T-helper 1 cell (primary cell): ENCODE data around the gene CLNK.

Experiments
- DNase-seq, 5 donors: peaks; one replicate each; pipeline ENCODE4 v3.0.0-alpha.2; 2012 to 2020

The CLNK gene

GRCh38 chr4:10500776-10501175, 183.8 kb downstream of the CLNK start:
- DNase-seq: no peak

DNA sequence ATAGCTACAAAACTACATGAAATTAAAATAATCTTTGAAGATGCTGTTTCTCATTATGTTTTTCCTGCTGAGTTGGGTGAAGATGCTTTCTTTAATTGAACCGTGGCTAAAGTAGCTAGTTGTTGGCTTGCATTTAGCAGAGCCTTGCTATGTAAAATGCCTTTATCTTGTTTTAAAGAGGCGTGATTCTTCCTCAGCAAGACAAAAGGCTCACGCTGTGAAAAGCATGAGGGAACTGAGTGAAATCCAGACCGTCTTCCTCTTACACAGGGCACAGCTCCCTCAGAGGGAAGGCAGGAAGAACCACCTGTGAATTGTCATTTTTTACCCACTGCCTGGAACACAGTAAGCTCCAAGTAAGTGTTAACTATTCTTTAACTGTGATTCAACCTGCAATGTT, 188.4 kb downstream of the CLNK start:
- no peak for DNase-seq

GRCh38 chr4:10495651-10496050, 188.9 kb downstream of the CLNK start:
- no peak for DNase-seq

- DNase-seq: no peak
These were observed 192.1 kb downstream of the CLNK start for GRCh38 chr4:10492464-10492863.

GRCh38 chr4:10491401-10491800, 193.2 kb downstream of the CLNK start:
- no peak for DNase-seq

- DNase-seq: no peak
These were observed 193.6 kb downstream of the CLNK start for GRCh38 chr4:10490996-10491395.

DNA sequence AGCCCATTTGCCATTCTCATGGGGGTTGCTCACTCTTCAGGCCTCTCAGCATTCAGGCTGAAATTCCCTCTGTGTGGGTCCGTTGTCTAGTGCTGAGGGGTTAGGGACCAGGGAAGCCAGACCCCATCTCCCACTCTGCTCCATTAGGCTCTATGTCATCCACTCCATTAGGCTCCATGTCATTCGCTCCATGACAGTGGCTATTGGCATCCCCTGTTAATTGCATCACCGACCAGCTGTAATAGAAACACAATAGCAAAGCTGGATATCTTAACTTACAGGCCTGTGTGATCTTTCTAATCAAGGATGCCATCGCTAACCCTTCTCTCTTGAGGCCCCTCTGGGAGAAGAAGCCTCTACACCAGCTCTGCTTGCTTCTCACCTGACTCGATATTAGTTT, 201.7 kb downstream of the CLNK start:
- DNase-seq: no peak

- no peak for DNase-seq
These were observed 204.0 kb downstream of the CLNK start for GRCh38 chr4:10480616-10481015.

DNA sequence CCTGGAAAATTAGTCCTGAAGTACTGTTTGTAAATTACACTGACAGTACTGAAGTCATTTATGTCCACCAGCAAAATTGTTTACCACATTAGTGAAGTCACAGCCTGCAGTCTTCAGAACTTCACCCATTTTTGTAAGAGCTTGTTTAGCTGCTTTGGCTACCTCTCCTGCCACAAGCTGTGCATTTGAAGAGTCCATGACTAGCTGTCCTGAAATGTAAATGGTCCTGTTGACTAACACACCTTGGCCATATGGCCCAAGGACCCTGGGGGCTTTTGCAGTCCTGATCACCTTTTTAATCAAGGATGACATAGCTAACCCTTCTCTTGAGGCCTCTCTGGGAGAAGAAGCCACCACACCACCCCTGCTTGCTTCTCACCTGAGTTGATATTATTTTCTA, 205.9 kb downstream of the CLNK start:
- DNase-seq: no peak

DNA sequence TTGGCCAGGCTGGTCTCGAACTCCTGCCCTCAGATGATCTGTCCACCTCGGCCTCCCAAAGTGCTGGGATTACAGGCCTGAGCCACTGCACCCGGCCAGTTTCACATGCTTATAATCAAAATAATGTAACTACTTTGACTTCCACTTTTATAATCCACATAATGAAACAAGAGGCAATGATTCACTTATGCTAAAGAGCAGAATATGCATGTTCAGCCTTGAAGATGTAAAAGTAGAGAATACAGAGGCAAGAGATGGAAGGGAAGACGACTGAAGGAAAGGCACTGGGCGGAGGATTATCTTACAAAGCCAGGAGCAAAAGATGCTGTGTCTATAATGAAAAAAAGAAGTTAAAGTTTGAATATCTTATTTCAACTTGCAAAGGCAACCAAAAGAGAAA, 214.1 kb downstream of the CLNK start:
- DNase-seq: no peak

DNA sequence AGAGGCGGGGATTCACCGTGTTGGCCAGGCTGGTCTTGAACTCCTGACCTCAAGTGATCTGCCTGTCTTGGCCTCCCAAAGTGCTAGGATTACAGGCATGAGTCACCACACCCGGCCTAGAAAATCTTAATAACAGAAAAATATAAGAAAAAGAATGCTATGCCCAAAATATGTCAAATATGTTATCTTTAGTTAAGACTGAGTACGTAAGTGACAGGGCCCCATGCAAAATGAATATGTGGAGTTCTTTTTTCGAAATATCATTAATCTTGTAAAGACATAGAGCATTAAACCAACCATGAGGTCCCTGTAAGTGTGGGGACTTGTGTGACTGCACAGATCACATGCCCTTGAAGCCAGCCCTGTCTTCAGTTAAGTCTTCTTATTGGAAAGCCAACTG, 218.4 kb downstream of the CLNK start:
- DNase-seq: no peak

DNA sequence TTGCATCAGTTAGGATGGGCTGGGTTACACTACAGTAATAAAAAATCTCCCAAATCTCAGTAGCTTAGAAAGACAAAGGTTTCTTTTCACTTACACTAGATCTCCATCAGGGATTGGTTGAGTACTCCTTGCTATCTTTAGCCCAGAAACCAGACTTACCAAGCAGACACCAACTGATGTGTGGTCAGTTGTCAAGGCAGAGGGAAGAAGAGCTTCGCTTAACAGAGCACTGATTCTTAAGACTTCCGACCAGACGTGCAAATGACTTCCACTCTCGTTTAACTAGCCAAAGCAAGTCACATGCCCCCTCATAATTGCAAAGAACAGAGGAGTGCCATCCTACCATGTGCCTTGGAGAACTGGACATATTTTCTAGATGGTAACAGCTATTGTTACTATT, 221.7 kb downstream of the CLNK start:
- no peak for DNase-seq

- no peak for DNase-seq
These were observed 222.6 kb downstream of the CLNK start for GRCh38 chr4:10461850-10462400.

GRCh38 chr4:10461091-10461849, 223.3 kb downstream of the CLNK start:
- DNase-seq: peak; percentile 50 to 88 (median 61)

DNA sequence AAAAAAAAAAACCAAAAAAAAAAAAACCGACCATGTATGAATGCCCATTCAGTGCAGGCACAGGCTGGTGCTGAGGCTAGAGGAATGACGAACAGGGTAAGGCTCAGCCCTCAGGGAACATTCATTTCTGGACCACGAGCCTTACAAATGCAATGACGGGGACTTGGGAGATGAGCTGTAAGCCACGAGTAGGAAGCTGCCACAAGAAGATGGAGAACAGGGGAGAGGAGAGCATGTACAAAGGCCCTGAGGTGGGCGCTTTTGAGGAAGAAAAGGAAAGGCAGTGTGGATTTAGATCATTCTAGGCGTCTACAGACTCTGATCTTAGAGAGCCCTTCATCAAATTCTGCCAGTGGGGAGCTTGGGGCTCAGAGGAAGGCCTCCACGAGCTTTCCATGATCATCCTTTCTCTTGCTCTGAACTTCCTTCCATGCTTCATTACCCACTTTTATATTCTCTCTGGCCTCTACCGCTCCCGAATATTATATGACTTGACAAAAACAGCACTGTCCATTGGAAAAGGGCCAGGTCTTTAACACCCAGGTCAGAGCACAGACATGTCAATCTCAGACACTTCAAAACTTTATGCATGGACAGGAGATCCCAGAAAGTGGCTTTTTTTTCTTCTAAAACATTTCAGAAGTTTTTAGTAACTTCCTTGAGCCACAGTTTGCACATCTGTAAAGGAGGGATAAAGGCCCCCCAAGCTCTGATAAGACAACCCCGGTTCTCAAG, 224.1 kb downstream of the CLNK start:
- DNase-seq: peak in 1 of 5 donors; percentile 70

DNA sequence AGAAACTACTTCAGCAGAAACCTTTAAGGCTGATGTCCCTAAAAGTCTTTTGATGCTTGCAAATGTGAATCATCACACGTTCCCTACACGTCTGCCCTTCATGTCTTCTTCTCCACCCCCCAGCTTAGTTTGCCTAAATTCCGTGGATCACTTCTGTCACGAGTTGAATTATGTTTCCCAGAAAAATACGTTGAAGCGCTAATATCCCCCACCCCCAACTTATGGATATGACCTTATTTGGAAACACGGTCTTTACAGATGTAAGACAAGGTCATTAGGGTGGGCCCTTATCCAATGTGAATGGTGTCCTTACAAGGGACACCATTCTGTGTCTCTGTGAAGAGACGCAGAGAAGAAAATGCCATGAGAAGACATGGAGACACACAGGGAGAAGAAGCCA, 225.3 kb downstream of the CLNK start:
- DNase-seq: no peak

GRCh38 chr4:10458177-10458576, 226.4 kb downstream of the CLNK start:
- no peak for DNase-seq

DNA sequence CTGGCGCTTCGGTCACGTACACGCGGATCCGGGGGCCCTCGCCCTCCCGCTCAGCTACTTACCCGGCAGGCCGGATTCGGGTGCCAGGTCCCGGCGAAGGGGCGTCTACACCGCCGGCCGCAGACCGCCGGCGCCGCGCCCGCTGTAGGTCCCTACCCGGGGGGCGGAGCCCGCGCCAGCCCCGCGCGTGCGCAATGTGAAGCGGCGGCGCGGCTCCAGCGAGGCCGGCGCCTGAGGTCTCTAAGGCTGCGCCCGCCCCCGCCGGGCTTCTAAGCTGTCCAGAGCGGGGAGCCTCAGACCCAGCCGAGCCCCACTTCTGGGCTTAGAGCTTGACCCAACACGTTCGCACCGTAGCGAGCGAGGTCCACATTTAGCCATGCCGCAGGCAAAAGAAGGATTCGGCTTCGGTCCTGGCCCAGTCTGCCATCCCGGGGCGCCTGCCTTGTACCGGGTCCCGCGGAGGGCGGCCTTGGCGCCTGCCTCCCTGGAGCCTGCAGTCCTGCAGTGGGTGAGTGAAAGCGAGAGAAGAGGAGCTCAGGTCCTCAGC, 227.2 kb downstream of the CLNK start, which contains the start of gene ZNF518B:
Gene ZNF518B (minus strand): TSS at position 172 of the 547 bp plus-strand sequence. CDS start 11,098 bp downstream, outside the sequence.
- DNase-seq: peak; percentile 64 to 83 (median 67)

GRCh38 chr4:10456595-10457254, 227.8 kb downstream of the CLNK start:
- peak; percentile 33 to 72 (median 42) for DNase-seq

DNA sequence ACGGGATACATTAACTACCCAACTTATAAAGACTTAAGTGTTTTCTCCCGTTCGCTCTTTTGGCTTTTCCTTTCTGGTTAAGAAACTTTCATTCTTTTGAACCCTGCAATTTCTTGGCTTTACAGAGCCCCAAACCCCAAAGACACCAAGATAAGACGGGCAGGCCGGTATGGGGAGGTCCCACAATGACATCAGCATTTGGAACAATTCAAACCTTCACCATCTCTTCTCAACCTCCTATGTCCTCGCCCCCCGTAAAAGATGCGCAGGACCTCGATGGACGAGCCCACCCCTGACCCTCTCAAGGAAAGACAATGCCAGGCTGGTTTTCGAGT, 228.3 kb downstream of the CLNK start:
- no peak for DNase-seq

DNA sequence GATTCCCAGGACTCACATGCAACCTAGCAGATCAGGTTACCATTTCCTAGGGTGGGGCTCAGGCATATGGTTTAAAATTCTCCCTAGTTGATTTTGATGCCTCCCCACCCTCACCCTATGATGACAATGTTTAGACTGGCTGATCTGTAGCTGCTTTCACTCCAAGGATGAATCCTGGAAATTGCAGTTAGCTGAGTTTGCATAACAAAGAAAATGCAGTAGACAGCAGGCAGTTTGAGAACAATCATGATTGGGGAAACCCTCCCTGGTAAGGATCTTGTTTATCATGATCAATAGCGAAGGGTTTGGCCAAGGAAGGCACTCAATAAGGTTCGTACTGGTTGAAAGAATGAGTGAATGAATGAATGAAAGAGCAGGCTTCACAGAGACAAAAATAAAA, 229.4 kb downstream of the CLNK start:
- DNase-seq: no peak

DNA sequence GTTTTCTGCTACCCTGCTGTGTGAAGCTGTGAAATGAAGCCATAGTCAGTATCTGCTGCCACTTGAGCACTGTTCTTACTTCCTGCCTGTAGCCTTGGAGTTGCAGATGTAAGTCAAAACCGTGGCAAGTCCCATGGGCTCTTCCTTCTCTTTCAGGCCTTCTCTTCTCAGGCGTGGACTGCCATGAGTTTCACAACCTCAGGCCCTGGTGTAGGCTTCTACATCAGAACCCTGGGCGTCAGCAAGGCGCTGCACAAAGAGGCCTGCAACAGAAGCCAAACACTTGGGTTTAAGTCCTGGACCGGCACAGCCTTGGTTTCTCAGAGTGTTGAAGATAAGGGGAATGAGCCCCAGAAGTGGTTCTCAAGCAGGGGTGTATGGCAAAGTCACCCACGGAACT, 229.8 kb downstream of the CLNK start:
- DNase-seq: no peak

DNA sequence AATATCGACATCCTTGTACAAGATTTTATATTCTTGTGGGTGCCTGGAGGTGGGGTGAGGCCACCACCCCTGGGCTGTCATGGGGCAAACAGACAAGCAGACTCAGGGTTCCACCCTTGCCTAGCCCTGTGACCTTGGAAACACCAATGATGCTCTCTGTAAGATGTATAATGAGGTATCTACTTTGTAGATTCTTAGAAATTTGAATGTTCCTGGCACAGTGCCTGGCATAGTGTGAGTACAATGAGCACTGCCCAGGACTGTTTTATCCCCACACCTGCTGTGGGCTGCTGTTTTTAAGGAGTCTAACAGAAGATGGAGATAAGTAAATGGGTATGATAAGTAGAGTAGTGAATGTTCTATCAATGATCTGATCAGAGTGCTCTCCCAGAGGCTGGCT, 230.4 kb downstream of the CLNK start:
- no peak for DNase-seq
